ENCODE measurements around the gene KIAA1755.

KIAA1755 gene

DNA sequence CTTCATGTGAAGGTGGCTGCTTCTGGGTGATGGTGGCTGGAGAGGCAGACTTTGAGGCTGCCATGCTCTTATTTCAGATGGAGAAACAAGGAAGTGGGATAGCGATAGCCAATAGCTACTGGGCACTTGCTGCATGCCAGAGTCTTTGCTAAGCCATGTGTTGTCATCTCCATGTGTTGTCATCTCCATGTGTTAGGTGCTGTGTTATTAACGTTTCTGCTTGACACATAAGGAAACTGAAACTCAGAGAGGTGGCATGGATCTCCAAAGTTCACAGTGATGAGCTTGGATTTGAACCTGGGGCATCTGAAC lies 16.9 kb downstream of the KIAA1755 start:
- no peak for DNase-seq (ENCODE audit: low read depth in 1 of 2, low spot score in 1 of 2)

DNA sequence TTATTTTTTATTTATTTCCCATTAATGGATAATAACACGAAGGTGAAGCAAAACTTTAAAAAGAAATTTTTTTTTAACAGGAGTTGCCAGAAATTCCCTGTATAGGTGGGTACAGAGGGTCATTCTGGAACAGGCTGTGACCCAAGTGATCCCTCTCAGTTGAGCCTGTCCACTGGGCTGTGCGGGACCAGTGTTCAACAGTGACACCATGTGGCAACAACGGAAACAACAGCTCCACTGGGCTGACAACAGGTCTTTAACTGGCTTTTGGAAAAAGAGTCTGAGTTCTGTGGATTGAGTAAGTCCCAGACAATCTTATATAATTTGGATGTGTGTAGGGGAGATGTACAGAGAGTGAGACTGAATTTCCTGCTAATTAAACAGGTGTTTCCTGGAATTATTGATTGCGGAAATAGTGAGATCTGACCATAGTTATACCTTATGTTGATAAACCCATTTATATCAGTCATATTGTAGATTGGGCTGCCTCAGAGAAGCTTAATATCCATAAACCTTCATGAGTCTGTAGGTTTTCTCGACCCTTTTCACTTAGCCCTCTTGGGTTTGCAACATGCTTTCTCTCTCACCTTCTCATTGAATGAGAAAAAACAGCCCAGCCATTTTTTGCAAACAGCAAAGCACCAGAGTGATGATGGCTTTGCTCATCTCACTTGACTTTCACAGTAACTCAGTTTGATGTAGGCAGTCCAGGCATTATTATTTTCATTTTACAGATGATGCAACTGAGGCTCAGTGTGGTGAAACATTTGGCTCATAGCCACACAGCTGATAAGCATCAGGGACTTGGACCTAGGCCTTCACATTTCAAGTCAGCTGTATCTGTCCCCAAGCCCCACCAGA lies 17.5 kb downstream of the KIAA1755 start:
- DNase-seq (ENCODE audit: low read depth in 1 of 2, low spot score in 1 of 2), result no peak

- DNase-seq (ENCODE audit: low read depth in 1 of 2, low spot score in 1 of 2), result no peak
Observed at GRCh38 chr20:38241201-38241600, 19.3 kb downstream of the KIAA1755 start.

- no peak for DNase-seq (ENCODE audit: low read depth in 1 of 2, low spot score in 1 of 2)
Observed at GRCh38 chr20:38239441-38239840, 21.1 kb downstream of the KIAA1755 start.

DNA sequence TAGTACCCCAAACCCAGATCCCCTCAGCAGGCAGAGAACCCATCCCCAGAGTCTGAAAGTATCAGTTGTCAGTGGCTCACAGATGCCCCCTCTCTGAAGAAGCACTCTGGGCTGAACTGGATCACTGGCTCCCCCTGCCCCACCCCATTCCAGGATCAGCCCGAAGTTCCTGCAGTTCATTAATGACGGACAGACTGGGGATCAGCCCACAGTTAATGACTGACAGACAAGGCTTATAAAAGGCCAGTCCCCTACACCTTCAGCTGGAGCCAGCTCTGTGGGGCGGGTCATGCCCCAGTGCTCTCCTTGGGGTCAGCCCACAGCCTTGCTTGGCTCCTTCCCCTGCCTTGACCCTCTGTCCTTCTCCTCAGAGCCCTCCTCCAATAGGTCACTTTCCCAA lies 21.7 kb downstream of the KIAA1755 start:
- DNase-seq (ENCODE audit: low read depth in 1 of 2, low spot score in 1 of 2), result no peak

- DNase-seq (ENCODE audit: low read depth in 1 of 2, low spot score in 1 of 2), result no peak
Observed at GRCh38 chr20:38237381-38237780, 23.2 kb downstream of the KIAA1755 start.

- no peak for DNase-seq (ENCODE audit: low read depth in 1 of 2, low spot score in 1 of 2)
Observed at GRCh38 chr20:38231531-38232121, 28.9 kb downstream of the KIAA1755 start.

- DNase-seq (ENCODE audit: low read depth in 1 of 2, low spot score in 1 of 2), result no peak
Observed at GRCh38 chr20:38230957-38231526, 29.5 kb downstream of the KIAA1755 start.

- DNase-seq (ENCODE audit: low read depth in 1 of 2, low spot score in 1 of 2), result no peak
Observed at GRCh38 chr20:38230253-38230551, 30.3 kb downstream of the KIAA1755 start.

- no peak for DNase-seq (ENCODE audit: low read depth in 1 of 2, low spot score in 1 of 2)
Observed at GRCh38 chr20:38229376-38230252, 30.9 kb downstream of the KIAA1755 start.

DNA sequence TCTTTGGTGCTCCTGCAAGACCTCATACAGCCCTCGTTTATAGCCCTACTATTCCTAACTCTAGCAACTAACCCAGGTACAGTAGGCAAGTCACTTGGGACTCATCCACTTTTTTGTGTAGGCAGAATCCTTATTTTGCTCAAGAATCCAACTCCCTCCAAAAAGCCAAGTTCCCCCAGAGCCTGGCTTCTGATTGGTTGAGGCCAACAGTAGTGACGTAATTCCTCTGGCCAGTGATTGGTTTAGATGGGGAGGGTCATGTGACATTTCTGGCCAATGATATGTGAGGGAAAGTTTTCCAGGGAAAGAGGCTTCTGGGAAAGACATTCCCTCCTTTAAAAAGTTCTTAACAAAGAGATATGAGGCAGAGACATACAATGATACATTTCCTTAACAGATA lies 32.1 kb downstream of the KIAA1755 start:
- no peak for DNase-seq (ENCODE audit: low read depth in 1 of 2, low spot score in 1 of 2)

DNA sequence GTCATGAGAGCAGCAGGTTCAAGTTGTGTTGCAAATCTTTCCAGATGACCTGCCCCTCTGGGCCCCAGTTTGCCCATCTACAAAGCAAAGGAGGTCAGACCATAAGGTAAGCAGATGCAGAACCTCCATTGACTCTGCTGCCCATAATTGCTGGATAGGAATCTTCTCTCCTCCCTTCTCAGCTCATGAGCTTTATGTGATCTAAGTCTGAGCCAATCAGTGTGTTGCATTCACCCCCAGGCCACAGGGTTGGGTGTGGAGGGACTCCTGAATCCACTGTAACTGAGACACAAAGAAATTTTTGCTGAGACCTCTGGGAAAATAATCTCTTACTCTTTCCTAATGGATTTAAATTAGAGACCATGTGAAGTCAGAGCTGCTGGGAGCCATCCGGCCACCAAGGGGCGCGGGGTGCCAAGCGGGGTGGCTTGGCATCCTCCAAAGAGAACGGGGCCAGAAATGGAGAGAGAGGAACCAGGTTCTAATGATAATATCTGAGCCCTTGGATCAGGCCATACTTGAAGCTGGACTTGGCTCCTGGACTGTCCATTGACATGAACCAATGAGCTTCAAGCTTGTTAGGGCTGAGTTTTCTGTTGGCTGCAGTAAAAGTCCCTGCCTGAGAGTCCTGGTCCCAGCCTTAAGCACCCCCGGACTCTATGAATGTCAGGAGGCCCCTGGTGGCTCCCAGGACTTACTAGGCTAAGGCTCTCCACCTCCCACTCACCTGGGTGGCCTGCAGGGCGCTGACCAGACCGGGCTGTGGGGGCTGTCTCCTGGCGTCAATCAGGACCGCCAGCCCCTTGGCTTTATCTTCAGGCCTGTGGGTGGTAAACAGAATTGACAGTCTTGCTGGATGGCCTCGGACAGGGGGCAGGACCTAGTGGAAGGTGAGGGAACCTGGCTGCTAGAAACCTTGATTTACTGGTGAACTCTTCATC lies 32.8 kb downstream of the KIAA1755 start:
- DNase-seq (ENCODE audit: low read depth in 1 of 2, low spot score in 1 of 2), result no peak

DNA sequence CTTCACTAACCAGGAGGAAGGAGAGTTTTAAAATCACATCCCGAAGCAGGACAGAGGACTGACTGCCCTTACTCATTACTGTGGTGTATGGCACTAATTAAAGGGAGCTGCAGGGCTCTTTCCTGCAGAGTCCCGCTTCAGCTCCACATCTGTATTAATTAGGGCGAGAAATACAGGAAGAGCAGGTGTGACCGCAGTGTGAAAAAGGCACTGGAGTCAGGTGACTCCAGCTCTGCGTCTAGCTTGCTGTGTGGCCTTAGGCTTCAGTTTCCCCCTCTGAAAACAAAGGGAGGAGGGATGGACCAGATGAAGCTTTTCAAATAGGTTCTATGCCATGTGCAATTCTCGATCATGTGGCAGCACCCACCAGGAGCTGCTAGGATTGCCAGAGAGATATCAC lies 34.0 kb downstream of the KIAA1755 start:
- DNase-seq (ENCODE audit: low read depth in 1 of 2, low spot score in 1 of 2), result no peak

GRCh38 chr20:38225900-38226263 lies 34.7 kb downstream of the KIAA1755 start:
- DNase-seq (ENCODE audit: low read depth in 1 of 2, low spot score in 1 of 2), result no peak

DNA sequence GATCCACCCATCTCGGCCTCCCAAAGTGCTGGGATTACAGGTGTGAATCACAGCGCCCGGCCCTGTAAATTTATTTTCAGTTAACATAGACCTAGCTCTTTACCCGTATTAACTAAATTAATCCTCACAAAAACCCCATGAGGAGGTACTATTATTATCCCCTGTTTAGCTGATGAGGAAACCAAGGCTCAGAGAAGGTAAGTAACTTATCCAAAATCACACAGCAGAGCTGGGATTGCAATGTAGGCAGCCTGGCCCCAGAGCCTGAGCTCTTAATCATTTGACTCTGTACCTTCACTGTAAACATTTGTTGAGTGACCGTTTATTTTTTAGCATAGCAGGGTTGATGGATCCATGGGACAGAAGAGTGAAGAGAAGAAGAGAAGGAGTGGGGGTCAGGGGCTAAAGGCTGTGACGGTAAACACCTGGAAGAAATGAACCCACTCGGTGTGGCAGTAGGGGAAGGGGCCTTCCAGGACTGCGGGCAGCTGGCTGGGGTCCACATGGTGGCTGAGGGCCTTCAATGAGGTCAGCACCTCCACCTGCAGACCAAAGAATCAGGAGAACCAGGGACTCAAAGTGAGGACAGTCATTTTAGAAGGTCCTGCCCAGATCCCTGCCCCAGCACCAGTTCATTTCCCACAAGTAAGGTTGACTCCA lies 35.2 kb downstream of the KIAA1755 start:
- no peak for DNase-seq (ENCODE audit: low read depth in 1 of 2, low spot score in 1 of 2)

- DNase-seq (ENCODE audit: low read depth in 1 of 2, low spot score in 1 of 2), result no peak
Observed at GRCh38 chr20:38224531-38224930, 36.0 kb downstream of the KIAA1755 start.

- DNase-seq (ENCODE audit: low read depth in 1 of 2, low spot score in 1 of 2), result no peak
Observed at GRCh38 chr20:38223743-38224100, 36.8 kb downstream of the KIAA1755 start.

- DNase-seq (ENCODE audit: low read depth in 1 of 2, low spot score in 1 of 2), result no peak
Observed at GRCh38 chr20:38222923-38223742, 37.4 kb downstream of the KIAA1755 start.

GRCh38 chr20:38222231-38222922 lies 38.2 kb downstream of the KIAA1755 start:
- peak; percentile 26 to 46 for DNase-seq (ENCODE audit: low read depth in 1 of 2, low spot score in 1 of 2)
